CD4-positive, alpha-beta T cell treated with Interleukin-6 for 4 hours (primary cell): ENCODE measurements around the gene ZSCAN5B.
"Not testable (repeated sequence)": the region's sequence is repeated elsewhere in the genome, so short reads cannot be mapped to it uniquely, and the experiment has no call there.

Source experiments
- DNase-seq: peaks from one replicate; pipeline ENCODE4 v3.0.0-alpha.2; 2020; ENCODE audit warnings: mixed read lengths

The ZSCAN5B gene

DNA sequence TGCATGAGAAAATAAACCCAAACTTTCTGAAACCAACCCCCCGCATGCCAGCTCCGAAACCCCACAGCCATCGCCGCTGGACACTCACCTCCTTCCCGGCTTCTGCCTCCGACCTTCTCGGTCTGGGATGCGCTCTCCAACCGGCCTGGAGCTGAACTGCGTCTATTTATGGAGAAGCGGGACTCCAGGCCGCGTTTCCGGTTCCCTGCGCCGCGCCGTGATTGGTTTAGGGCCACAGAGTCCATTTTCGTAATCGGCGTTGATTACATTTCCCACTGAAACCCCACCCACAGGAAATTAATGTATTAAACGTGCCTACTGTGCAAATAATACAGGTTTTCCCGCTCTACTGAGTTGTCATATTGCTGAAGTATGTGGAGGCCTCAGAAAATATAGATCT, at the start of gene ZSCAN5B:
Gene ZSCAN5B (minus strand): TSS at position 138 of the 400 bp plus-strand sequence. CDS start 4,731 bp downstream, outside the sequence.
- not testable (repeated sequence) for DNase-seq

DNA sequence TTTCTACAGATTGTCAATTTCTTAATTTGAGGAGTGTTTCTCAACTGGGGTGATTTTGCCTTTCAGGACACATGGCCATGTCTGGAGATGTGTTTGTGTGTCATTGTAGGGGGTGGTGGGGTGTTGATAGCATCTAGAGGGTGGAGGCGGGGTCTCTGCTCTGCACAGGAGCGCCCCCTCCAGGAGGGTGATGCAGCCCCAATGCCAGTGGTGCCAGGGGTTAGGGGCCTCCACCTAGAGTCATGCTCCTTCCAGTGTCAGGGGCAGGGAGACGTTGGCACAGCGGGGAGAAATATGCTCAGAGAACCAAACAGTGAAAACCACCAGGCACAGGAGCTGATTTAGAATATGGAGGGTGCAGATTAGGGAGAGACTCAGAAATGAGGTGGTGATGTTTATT, 48.2 kb upstream of the ZSCAN5B start:
- DNase-seq, result not testable (repeated sequence)

DNA sequence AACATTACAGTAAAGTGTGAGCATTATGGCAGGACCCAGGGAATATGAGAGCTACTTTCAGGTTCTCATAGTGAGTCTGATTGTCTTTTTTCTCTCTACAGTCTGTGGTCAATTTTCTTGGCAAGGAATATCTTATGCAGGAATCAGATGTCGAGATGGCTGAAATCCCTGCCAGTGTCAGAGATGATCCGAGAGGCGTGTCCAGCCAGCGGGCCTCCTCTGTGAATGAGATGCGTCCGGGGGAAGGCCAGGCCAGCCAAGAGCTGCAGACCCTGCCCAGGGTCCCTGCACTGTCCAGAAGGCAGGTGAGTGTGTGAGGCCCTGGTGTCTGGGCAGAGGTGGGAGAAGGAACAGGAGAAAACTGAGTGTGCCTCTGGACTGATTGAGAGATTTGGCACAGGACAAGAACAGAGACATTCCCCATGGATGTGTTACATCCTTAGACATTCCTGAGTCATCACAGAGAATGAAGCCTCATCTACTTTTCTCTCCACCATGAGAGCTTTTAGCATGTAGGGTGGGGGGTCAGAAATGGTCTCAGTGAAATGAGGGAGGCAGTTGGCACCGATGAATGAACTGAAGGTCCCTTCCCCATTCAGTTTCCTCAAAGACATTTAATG, 47.6 kb upstream of the ZSCAN5B start:
- no peak for DNase-seq

GRCh38 chr19:56223481-56223880, 25.9 kb upstream of the ZSCAN5B start:
- no peak for DNase-seq

DNA sequence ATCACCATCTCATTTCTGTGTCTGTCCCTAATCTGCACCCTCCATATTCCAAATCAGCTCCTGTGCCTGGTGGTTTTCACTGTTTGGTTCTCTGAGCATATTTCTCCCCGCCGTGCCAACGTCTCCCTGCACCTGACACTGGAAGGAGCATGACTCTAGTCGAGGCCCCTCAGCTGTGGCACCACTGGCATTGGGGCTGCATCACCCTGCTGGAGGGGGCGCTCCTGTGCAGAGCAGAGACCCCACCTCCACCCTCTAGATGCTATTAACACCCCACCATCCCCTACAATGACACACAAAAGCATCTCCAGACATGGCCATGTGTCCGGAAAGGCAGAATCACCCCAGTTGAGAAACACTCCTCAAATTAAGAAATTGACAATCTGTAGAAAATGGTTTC, 25.3 kb upstream of the ZSCAN5B start:
- no peak for DNase-seq

GRCh38 chr19:56221851-56222250, 24.3 kb upstream of the ZSCAN5B start:
- DNase-seq, result no peak

- not testable (repeated sequence) for DNase-seq
Measured at GRCh38 chr19:56221442-56221841, 23.9 kb upstream of the ZSCAN5B start.

DNA sequence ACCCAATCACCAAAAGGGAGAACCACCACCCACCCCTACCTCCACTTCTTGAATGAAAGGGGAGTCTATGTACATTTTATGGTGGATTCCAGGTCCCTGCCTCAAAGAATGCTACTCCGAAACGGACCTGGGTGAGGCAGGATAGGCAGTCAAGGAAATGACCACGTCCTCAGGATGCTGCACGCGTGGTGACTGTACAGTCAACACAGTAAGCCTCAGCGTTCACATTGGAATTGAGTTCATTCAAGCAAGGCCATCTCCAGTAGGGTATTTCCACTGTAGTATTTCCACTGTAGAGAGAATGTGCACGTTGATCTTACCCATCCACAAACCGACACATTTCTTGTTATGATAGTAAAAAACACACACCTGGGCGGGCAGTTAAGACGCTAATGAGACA, 21.4 kb upstream of the ZSCAN5B start:
- DNase-seq, result no peak

DNA sequence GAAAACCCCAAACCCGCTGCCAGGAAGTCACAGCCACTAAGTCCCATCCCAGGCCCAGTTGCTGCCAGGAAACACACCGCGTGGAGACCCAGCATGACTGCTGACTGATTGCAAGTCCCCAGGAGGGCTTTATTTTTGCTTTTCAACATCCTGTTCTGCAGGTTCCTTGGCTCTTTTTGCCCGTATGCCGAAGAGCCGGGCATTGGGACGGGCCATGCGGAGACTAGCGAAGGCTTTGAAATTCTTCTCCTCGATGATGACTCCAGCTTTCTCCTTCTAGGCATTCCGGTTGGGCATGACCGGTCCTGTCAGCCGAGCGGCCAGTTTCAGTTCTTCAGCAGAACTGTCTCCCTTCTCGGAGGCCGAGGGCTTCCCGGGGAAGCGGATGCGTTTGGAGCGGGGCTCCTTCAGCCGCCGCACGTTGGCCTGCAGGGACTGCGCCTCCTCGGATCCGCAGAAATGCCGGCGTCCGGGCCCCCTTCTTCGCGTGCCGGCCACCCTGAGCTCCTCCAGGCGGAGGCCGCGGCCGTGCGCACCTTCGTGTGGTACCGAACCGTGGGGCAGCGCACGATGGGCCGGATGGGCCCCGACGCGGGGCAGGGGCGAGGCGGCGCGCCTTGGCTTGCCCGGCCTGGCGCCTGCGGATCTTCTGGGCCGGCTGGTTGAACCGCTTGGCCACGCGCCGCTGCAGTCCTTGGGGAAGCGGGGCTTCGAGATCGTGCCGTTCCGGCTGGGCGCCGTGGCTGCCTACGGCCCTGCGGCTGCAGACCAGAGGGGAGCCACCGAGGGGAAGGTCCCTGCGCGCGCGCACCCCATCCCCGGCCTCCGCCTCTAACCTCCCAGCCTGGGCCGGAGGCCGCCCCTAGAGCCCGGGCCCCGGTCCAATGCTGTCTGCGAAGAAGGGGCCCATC, 19.7 kb upstream of the ZSCAN5B start:
- no peak for DNase-seq

DNA sequence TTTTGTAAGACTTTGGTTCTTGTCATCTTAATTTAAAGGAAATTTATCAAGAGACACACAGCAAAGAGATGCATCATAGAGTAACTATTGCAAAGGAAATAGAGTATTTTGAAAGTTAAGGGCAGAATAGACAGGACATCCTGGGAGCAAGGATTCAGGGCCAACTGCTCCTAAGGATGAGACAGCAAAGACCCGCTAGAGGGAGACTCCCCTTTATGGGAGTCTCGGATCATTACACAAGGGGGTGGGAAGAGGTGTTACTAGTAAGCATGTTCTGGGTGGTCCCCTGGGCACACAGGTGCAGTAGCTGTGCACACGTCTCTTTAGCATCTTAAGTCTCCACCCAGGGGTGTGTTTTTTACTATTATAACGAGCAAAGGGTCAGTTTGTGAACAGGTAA, 14.1 kb upstream of the ZSCAN5B start:
- DNase-seq, result no peak

- not testable (repeated sequence) for DNase-seq
Measured at GRCh38 chr19:56210036-56210435, 12.5 kb upstream of the ZSCAN5B start.

- no peak for DNase-seq
Measured at GRCh38 chr19:56209091-56209490, 11.5 kb upstream of the ZSCAN5B start.

DNA sequence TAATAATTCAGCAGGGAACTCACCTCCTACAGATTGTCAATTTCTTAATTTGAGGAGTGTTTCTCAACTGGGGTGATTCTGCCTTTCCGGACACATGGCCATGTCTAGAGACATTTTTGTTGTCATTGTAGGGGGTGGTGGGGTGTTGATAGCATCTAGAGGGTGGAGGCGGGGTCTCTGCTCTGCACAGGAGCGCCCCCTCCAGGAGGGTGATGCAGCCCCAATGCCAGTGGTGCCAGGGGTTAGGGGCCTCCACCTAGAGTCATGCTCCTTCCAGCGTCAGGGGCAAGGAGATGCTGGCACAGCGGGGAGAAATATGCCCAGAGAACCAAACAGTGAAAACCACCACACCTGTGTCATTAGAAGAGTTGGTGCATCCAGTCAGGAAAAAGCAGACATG, 10.0 kb upstream of the ZSCAN5B start:
- not testable (repeated sequence) for DNase-seq

- DNase-seq, result no peak
Measured at GRCh38 chr19:56201973-56202372, 4.4 kb upstream of the ZSCAN5B start, which contains the start of gene ZSCAN5C. Gene ZSCAN5C (plus strand): TSS chr19:56202273. CDS start chr19:56205914, 3,641 bp downstream.

DNA sequence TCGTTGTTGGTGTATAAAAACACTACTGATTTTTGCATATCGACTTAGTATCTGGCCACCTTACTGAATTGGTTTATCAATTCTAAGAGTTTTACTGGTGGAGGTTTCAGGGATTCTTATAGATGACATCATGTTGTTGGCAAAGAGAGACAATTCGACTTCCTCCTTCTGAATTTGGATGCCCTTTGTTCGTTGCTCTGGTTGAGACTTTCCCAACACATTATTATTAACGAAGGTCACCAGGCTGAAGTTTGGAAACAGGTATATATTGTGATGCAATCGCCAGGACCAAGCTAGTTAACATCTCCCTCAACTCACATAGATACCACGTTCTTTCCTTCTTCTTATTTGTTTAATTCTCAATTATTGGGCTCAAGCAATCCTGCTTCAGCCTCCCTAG, 2.1 kb upstream of the ZSCAN5B start:
- DNase-seq, result no peak

GRCh38 chr19:56193981-56194640, 3.5 kb downstream of the ZSCAN5B start:
- no peak for DNase-seq

DNA sequence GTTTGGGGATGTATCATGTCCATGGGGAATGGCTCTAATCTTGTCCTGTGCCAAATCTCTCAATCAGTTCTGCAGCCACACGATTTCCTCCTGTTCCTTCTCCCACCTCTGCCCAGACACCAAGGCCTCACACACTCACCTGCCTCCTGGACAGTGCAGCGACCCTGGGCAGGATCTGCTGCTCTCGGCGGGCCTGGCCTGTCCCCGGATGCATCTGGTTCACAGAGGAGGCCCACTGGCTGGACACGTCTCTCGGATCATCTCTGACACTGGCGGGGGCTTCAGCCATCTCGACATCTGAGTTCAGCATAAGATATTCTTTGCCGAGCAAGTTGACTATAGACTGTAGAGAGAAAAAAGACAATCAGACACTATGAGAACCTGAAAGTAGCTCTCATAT, 5.9 kb downstream of the ZSCAN5B start:
- DNase-seq, result no peak

- no peak for DNase-seq
Measured at GRCh38 chr19:56191115-56191514, 6.5 kb downstream of the ZSCAN5B start.

DNA sequence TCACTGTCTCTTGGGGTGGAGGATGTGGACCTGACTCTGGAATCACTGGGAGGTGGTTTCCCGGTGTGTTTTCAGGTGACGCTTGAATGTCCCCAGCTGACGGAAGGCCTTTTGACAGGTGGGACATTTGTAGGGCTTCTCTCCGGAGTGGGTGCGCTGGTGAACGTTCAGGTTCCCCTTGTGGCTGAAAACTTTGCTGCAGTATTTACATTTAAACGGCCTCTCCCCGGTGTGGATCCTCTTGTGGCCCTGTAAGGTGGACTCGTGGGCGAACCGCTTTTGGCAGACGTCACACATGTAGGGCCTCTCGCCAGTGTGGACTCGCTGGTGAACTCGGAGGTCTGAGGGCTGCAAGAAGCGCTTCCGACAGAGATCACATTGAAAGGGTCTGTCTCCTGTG, 7.8 kb downstream of the ZSCAN5B start:
- DNase-seq, result no peak

- no peak for DNase-seq
Measured at GRCh38 chr19:56177564-56178243, 19.9 kb downstream of the ZSCAN5B start.

- no peak for DNase-seq
Measured at GRCh38 chr19:56176881-56177280, 20.7 kb downstream of the ZSCAN5B start.

DNA sequence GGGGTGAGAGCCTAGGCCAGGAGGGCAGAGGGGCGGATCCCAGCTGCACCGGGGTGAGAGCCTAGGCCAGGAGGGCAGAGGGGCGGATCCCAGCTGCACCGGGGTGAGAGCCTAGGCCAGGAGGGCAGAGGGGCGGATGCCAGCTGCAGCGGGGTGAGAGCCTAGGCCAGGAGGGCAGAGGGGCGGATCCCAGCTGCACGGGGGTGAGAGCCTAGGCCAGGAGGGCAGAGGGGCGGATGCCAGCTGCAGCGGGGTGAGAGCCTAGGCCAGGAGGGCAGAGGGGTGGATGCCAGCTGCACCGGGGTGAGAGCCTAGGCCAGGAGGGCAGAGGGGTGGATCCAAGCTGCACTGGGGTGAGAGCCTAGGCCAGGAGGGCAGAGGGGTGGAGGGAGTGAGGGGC, 21.3 kb downstream of the ZSCAN5B start:
- DNase-seq, result not testable (repeated sequence)

DNA sequence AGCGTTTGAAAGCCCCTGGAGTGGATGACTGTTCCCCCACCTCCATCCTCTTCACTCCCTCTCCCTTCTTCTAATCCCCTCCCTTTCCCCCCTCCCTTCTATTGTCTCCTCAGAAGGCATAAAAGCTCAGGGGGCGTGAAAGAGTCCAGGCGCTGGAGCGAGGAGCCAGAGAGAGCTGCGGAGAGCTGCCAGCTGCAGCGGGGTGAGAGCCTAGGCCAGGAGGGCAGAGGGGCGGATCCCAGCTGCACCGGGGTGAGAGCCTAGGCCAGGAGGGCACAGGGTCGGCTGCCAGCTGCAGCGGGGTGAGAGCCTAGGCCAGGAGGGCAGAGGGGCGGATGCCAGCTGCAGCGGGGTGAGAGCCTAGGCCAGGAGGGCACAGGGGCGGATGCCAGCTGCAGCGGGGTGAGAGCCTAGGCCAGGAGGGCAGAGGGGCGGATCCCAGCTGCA, 21.7 kb downstream of the ZSCAN5B start, which contains the start of gene GALP:
Gene GALP (plus strand): TSS at position 148 of the 447 bp plus-strand sequence. CDS start 1,101 bp downstream, outside the sequence.
- DNase-seq, result not testable (repeated sequence)
